ENCODE results near the gene LRRC3.

LRRC3 gene

DNA sequence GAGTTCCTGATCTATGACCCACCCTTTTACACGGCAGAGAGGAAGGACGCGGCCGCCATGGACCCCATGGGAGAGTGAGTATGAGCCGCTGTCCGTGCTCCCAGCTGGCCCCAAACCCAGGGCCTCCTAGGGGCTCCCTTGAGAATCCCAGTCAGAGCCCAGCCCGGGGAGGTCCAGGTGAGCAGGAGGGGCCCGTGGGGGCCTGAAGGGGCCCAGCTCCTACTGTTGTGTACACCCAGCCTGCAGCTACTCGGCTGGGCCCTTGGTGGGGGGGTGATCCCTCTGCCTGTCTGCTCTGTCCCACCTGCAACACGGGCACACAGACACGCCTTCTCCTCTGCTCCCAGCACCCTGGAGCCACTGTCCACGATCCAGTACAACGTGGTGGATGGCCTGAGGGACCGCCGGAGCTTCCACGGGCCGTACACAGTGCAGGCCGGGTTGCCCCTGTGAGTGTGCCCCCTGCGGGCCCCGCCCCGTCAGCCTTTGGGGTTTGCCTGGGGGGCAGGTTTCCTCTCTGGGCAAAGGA is 28.6 kb upstream of the LRRC3 start:
- H3K27me3 ChIP-seq: no peaks in the 10 kb centered on the region
- H3K4me1 ChIP-seq: no peaks in the 10 kb centered on the region
- no peak overlapping the region for H3K4me3 ChIP-seq (ENCODE audit: low read depth, low read length)
- H3K36me3 ChIP-seq: no peaks in the 10 kb centered on the region
- TF ChIP-seq, protein P1, sequence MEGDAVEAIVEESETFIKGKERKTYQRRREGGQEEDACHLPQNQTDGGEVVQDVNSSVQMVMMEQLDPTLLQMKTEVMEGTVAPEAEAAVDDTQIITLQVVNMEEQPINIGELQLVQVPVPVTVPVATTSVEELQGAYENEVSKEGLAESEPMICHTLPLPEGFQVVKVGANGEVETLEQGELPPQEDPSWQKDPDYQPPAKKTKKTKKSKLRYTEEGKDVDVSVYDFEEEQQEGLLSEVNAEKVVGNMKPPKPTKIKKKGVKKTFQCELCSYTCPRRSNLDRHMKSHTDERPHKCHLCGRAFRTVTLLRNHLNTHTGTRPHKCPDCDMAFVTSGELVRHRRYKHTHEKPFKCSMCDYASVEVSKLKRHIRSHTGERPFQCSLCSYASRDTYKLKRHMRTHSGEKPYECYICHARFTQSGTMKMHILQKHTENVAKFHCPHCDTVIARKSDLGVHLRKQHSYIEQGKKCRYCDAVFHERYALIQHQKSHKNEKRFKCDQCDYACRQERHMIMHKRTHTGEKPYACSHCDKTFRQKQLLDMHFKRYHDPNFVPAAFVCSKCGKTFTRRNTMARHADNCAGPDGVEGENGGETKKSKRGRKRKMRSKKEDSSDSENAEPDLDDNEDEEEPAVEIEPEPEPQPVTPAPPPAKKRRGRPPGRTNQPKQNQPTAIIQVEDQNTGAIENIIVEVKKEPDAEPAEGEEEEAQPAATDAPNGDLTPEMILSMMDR (IDR thresholded peaks at IDR 0.05; ENCODE audit: low read depth, low read length): no peak
- H3K9me3 ChIP-seq: no peaks in the 10 kb centered on the region
- no peak for DNase-seq

DNA sequence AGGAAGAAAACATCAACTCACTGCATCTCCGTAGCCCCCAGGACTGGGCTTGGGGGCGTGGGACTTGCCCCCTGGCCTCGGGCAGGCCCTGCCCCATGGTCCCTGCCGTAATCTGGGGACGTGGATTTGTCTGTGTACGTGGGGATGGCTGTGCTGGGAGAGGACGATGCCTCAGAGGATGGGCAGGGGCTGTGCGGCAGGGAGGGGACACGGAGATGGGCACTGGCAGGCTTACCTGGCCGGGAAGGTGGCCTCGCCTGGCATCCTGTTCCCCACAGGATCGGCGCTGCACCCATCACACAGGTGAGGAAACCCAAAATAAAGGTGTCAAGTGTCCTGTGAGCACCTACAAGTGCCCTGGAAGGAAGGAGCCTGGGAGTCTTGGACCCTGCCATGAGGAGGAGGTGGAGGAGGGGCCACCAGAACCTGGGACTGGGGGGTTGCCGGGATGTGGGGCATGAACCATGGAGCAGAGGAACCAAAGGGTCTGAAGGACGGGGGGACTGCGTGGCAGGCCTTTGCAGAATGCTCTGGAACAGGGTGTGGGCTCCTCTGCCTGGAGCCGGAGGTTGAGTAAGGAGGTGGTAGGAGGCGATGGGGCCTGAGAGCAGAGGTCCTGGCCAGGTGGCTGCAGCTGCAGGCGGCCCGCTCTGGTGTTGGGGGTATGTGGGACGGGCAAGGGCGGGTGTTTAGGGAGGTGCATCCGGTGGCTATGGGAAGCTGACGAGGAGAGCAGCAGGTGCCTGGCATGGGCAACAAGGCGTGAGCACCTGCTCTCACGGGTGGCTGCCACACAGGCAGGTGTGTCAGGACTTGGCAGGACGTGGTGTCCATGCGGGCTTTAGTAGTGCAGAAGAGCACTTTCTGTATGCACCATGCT is 27.8 kb upstream of the LRRC3 start:
- Histone ChIP-seq H3K4me3 (ENCODE audit: low read depth, low read length) (no peak overlapping the region), H3K27me3 (no peaks in the 10 kb centered on the region), H3K4me1 (no peaks in the 10 kb centered on the region), H3K36me3 (no peaks in the 10 kb centered on the region), H3K9me3 (no peaks in the 10 kb centered on the region)
- TF ChIP-seq, protein P1 (IDR thresholded peaks at IDR 0.05; ENCODE audit: low read depth, low read length): no peak
- DNase-seq: no peak

DNA sequence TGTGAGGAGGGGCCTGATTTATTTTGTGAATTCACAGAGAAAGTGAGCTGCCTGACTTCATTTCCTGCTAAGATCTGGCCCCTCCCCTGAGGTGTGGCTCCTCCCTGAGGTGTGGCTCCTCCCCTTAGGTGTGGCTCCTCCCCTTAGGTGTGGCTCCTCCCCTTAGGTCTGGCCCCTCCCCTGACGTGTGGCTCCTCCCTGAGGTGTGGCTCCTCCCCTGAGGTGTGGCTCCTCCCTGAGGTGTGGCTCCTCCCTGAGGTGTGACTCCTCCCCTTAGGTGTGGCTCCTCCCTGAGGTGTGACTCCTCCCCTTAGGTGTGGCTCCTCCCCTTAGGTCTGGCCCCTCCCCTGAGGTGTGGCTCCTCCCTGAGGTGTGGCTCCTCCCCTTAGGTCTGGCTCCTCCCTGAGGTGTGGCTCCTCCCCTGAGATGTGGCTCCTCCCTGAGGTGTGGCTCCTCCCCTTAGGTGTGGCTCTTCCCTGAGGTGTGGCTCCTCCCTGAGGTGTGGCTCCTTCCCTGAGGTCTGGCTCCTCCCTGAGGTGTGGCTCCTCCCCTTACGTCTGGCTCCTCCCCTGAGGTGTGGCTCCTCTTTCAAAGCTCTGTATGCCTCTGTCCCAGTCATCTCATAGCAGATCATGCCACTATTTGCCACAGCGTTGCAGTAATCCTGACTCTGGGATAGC is 26.9 kb upstream of the LRRC3 start:
- H3K9me3 ChIP-seq: no peaks in the 10 kb centered on the region
- H3K4me3 ChIP-seq (ENCODE audit: low read depth, low read length): no peak overlapping the region
- H3K36me3 ChIP-seq: no peaks in the 10 kb centered on the region
- no peaks in the 10 kb centered on the region for H3K4me1 ChIP-seq
- no peaks in the 10 kb centered on the region for H3K27me3 ChIP-seq
- TF ChIP-seq, protein P1 (IDR thresholded peaks at IDR 0.05; ENCODE audit: low read depth, low read length): no peak
- DNase-seq: no peak

DNA sequence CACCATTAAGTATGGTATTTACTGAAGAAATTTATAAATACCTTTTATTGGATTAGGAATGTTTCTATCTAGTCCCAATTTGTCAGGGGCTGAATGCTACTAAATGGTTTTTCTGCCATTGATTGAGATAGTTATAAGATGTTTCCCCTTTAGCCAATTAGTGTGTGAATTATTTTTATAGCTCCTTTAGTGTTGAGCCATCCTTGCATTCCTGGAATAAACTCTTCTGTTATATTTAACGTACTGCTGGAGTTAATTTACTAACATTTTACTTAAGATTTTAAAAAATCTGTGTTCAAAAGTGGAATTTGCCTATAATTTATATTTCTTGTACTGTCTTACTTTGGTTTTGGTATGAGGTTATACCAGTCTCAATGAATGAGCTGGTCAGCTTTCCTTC is 25.4 kb upstream of the LRRC3 start:
- no peaks in the 10 kb centered on the region for H3K9me3 ChIP-seq
- TF ChIP-seq, protein P1 (IDR thresholded peaks at IDR 0.05; ENCODE audit: low read depth, low read length): no peak
- no peaks in the 10 kb centered on the region for H3K36me3 ChIP-seq
- H3K4me1 ChIP-seq: no peaks in the 10 kb centered on the region
- H3K4me3 ChIP-seq (ENCODE audit: low read depth, low read length): no peak overlapping the region
- H3K27me3 ChIP-seq: no peaks in the 10 kb centered on the region
- no peak for DNase-seq

GRCh38 chr21:44431300-44431699 is 24.0 kb upstream of the LRRC3 start:
- Histone ChIP-seq H3K27me3 (no peaks in the 10 kb centered on the region), H3K36me3 (no peaks in the 10 kb centered on the region), H3K4me3 (ENCODE audit: low read depth, low read length) (no peak overlapping the region), H3K4me1 (no peaks in the 10 kb centered on the region), H3K9me3 (no peaks in the 10 kb centered on the region)
- TF ChIP-seq, protein P1 (IDR thresholded peaks at IDR 0.05; ENCODE audit: low read depth, low read length): no peak
- DNase-seq: no peak

All from BE2C (cell line).